HepG2 (cell line): Measurements from ENCODE around the gene CUTC. TPM values are rescaled to one million over a fixed set of nuclear protein-coding genes. Genes with fewer than 3 reads are reported as not detected.

Source experiments
- ATF7 ChIP-seq, 2 experiments: fragments of 450-650 bp in 1 of 2; sonication (generic) in 1 of 2; formaldehyde crosslinking in 1 of 2; IDR thresholded peaks; 2 replicates each; pipeline versions ENCODE4 v1.4.0 to v1.6.1; 2016 to 2020; ENCODE audit warnings: antibody characterized with exemption in 1 of 2, mild to moderate bottlenecking in 1 of 2, missing genetic modification reagents in 1 of 2
- MYNN ChIP-seq: sonication (generic); formaldehyde crosslinking; IDR thresholded peaks from 2 replicates; pipeline ENCODE4 v1.4.0; 2020; ENCODE audit warnings: mild to moderate bottlenecking, low read depth, missing genetic modification reagents
- RFX1 ChIP-seq: fragments of 450-650 bp; IDR thresholded peaks from 2 replicates; pipeline ENCODE4 v1.6.1; 2017
- ZBTB8A ChIP-seq: sonication (generic); formaldehyde crosslinking; IDR thresholded peaks from 2 replicates; pipeline ENCODE4 v1.4.0; 2020; ENCODE audit warnings: mild to moderate bottlenecking, low read depth, missing genetic modification reagents, borderline replicate concordance
- ZNF275 ChIP-seq: sonication (generic); formaldehyde crosslinking; IDR thresholded peaks from 2 replicates; pipeline ENCODE4 v1.8.0; 2022; ENCODE audit warnings: missing genetic modification reagents, mild to moderate bottlenecking, inconsistent platforms, borderline replicate concordance
- ZNF367 ChIP-seq: sonication (generic); formaldehyde crosslinking; IDR thresholded peaks from 2 replicates; pipeline ENCODE4 v1.4.0; 2020; ENCODE audit warnings: missing genetic modification reagents, borderline replicate concordance
- ZNF615 ChIP-seq: sonication (generic); formaldehyde crosslinking; IDR thresholded peaks from 2 replicates; pipeline ENCODE4 v1.5.0; 2020; ENCODE audit warnings: mild to moderate bottlenecking, missing genetic modification reagents, borderline replicate concordance
- ZNF646 ChIP-seq: sonication (generic); formaldehyde crosslinking; IDR thresholded peaks from 2 replicates; pipeline ENCODE4 v1.9.0; 2021; ENCODE audit warnings: mild to moderate bottlenecking, missing genetic modification reagents
- polyA plus RNA-seq, 8 experiments: library from polyadenylated mRNA; depleted of rRNA in 3 of 8; stranded (reverse) in 7 of 8; unstranded in 1 of 8; fragments of >200 nt; fragmentation: Illumina TruSeq in 4 of 8; extraction: Trizol in 4 of 8; gene quantifications; 2 replicates each; pipeline versions ENCODE4 v1.2.1 to v1.2.3, GENCODE V29; 2011 to 2016; ENCODE audit warnings: low read depth in 4 of 8, missing spikeins in 1 of 8, mixed read lengths in 1 of 8; ENCODE audit not compliant: insufficient read depth in 1 of 8
- total RNA-seq, 5 experiments: library from RNA; depleted of rRNA; stranded (reverse); fragments of >200 nt; fragmentation: Illumina TruSeq; extraction: Trizol; gene quantifications; 2 replicates each; pipeline ENCODE4 v1.2.3, GENCODE V29; 2016; ENCODE audit warnings: low read depth in 1 of 5
- TF ChIP-seq, protein P1 (sequence below): sonication (generic); formaldehyde crosslinking; IDR thresholded peaks from 2 replicates; pipeline ENCODE4 v1.4.0; 2020; ENCODE audit warnings: missing genetic modification reagents
- TF ChIP-seq, protein P2 (sequence below): IDR thresholded peaks from 2 replicates; pipeline ENCODE4 v1.6.1; 2016; ENCODE audit warnings: low read depth, borderline replicate concordance
- TF ChIP-seq, protein P3 (sequence below): sonication (generic); formaldehyde crosslinking; IDR thresholded peaks from 2 replicates; pipeline ENCODE4 v1.4.0; 2020; ENCODE audit warnings: missing genetic modification reagents, borderline replicate concordance

The CUTC gene
- total and polyA plus RNA-seq, 2 of the 13 experiments (the other 11 are each of a cell fraction or from before 2014, with no cell fraction given): 22.3 to 25.8 TPM

DNA sequence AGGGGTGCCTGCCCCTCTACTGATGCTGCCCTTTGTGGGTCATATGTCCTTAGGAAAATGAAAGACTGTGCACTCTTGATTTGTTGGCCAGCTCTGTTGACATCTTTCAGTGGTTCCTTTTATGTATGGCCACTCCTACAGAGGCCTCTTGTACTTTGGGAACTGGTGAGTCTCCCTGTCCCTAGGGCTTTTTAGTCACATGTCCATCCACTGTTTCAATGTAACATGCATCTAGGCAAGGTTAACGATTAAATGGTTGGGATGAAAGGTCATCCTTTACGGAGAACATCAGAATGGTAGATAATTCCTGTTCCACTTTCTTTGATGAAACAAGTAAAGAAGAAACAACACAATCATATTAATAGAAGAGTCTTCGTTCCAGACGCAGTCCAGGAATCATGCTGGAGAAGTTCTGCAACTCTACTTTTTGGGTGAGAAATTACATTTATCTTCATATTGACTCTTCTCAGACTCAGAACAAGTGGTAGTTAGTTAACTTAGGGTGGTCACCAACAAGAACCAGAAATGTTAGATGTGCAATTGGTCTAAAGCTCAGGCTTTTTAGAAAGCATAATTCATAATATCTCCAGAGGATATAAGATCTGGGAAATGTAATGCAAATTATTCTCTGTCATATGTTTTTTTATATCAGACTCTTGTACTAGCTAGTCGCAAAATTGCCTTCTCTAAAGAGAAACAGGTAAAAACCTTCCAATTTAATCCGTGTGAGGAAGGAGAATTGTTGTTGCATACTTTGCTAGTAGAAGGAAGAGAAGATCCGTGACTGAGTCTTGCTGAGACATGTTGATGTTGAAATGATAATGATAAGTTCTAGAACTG is 50.6 kb downstream of the CUTC start, which contains the start of gene ABCC2 (continued):
- TF ChIP-seq ZBTB8A (CRISPR knock-in tag): no peak
- TF ChIP-seq, protein P1, sequence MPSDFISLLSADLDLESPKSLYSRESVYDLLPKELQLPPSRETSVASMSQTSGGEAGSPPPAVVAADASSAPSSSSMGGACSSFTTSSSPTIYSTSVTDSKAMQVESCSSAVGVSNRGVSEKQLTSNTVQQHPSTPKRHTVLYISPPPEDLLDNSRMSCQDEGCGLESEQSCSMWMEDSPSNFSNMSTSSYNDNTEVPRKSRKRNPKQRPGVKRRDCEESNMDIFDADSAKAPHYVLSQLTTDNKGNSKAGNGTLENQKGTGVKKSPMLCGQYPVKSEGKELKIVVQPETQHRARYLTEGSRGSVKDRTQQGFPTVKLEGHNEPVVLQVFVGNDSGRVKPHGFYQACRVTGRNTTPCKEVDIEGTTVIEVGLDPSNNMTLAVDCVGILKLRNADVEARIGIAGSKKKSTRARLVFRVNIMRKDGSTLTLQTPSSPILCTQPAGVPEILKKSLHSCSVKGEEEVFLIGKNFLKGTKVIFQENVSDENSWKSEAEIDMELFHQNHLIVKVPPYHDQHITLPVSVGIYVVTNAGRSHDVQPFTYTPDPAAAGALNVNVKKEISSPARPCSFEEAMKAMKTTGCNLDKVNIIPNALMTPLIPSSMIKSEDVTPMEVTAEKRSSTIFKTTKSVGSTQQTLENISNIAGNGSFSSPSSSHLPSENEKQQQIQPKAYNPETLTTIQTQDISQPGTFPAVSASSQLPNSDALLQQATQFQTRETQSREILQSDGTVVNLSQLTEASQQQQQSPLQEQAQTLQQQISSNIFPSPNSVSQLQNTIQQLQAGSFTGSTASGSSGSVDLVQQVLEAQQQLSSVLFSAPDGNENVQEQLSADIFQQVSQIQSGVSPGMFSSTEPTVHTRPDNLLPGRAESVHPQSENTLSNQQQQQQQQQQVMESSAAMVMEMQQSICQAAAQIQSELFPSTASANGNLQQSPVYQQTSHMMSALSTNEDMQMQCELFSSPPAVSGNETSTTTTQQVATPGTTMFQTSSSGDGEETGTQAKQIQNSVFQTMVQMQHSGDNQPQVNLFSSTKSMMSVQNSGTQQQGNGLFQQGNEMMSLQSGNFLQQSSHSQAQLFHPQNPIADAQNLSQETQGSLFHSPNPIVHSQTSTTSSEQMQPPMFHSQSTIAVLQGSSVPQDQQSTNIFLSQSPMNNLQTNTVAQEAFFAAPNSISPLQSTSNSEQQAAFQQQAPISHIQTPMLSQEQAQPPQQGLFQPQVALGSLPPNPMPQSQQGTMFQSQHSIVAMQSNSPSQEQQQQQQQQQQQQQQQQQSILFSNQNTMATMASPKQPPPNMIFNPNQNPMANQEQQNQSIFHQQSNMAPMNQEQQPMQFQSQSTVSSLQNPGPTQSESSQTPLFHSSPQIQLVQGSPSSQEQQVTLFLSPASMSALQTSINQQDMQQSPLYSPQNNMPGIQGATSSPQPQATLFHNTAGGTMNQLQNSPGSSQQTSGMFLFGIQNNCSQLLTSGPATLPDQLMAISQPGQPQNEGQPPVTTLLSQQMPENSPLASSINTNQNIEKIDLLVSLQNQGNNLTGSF (CRISPR knock-in tag): no peak
- no peak for TF ChIP-seq ATF7 (IDR thresholded peaks at IDR 0.05)
- no peak for TF ChIP-seq ATF7 (CRISPR knock-in tag; IDR thresholded peaks at IDR 0.05)
- TF ChIP-seq, protein P2, sequence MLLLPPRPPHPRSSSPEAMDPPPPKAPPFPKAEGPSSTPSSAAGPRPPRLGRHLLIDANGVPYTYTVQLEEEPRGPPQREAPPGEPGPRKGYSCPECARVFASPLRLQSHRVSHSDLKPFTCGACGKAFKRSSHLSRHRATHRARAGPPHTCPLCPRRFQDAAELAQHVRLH: no peak
- TF ChIP-seq MYNN (CRISPR knock-in tag): no peak
- no peak for TF ChIP-seq ZNF367 (CRISPR knock-in tag)
- TF ChIP-seq, protein P3, sequence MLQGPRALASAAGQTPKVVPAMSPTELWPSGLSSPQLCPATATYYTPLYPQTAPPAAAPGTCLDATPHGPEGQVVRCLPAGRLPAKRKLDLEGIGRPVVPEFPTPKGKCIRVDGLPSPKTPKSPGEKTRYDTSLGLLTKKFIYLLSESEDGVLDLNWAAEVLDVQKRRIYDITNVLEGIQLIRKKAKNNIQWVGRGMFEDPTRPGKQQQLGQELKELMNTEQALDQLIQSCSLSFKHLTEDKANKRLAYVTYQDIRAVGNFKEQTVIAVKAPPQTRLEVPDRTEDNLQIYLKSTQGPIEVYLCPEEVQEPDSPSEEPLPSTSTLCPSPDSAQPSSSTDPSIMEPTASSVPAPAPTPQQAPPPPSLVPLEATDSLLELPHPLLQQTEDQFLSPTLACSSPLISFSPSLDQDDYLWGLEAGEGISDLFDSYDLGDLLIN (CRISPR knock-in tag): no peak
- TF ChIP-seq ZNF275 (CRISPR knock-in tag): no peak
- no peak for TF ChIP-seq RFX1
- no peak for TF ChIP-seq ZNF646 (CRISPR knock-in tag)
- no peak for TF ChIP-seq ZNF615
